Smooth muscle cell (in vitro differentiated cells): ENCODE measurements around the gene PEAK3. TPM values are rescaled to one million over a fixed set of nuclear protein-coding genes. Genes with fewer than 3 reads are reported as not detected.

Experiments used
- DNase-seq: peaks from one replicate; lab custom pipeline; 2025; ENCODE audit not compliant: unreplicated experiment; lab: John Stamatoyannopoulos, UW
- H2AFZ ChIP-seq: fragments of 200-600 bp; sonication (generic); 2 replicates; pipeline ENCODE4 v1.6.0; 2016; ENCODE audit warnings: antibody characterized with exemption, low read depth, mild to moderate bottlenecking
- H3F3A ChIP-seq: fragments of 200-600 bp; sonication (generic); 2 replicates; pipeline ENCODE4 v1.6.0; 2017; ENCODE audit warnings: antibody characterized with exemption, low read depth
- H3K27ac ChIP-seq: fragments of 200-600 bp; sonication (generic); 2 replicates; pipeline ENCODE4 v1.5.1; 2016; ENCODE audit warnings: low read depth, mild to moderate bottlenecking
- H3K27me3 ChIP-seq: fragments of 200-600 bp; sonication (generic); 2 replicates; pipeline ENCODE4 v1.6.1; 2016; ENCODE audit warnings: low read depth, mild to moderate bottlenecking
- H3K36me3 ChIP-seq: fragments of 200-600 bp; sonication (generic); 2 replicates; pipeline ENCODE4 v1.5.1; 2016; ENCODE audit warnings: low read depth
- H3K4me1 ChIP-seq: fragments of 200-600 bp; sonication (generic); 2 replicates; pipeline ENCODE4 v1.5.1; 2016; ENCODE audit warnings: low read depth
- H3K4me2 ChIP-seq: fragments of 200-600 bp; sonication (generic); 2 replicates; pipeline ENCODE4 v1.6.0; 2016; ENCODE audit warnings: mild to moderate bottlenecking
- H3K4me3 ChIP-seq: fragments of 200-600 bp; sonication (generic); 2 replicates; pipeline ENCODE4 v1.5.1; 2016; ENCODE audit warnings: mild to moderate bottlenecking
- H3K79me2 ChIP-seq: fragments of 200-600 bp; sonication (generic); 2 replicates; pipeline ENCODE4 v1.6.0; 2016; ENCODE audit warnings: low read depth, mild to moderate bottlenecking
- H3K9ac ChIP-seq: fragments of 200-600 bp; sonication (generic); 2 replicates; pipeline ENCODE4 v1.6.0; 2016; ENCODE audit warnings: low read depth
- H3K9me3 ChIP-seq: fragments of 200-600 bp; sonication (generic); replicated peaks from 2 replicates; pipeline ENCODE4 v1.5.1; 2016; ENCODE audit warnings: low read depth
- H4K20me1 ChIP-seq: fragments of 200-600 bp; sonication (generic); 2 replicates; pipeline ENCODE4 v1.6.0; 2016; ENCODE audit warnings: low read depth
- WGBS: methylation state at CpG from one replicate; pipeline ENCODE4 v1.1.7; 2016; ENCODE audit warnings: low lambda C conversion rate; 5-methylcytosine and 5-hydroxymethylcytosine counted together
- polyA plus RNA-seq: library from polyadenylated mRNA; unstranded; fragments of >200 nt; fragmentation: Nextera tagmentation; extraction: Ambion mirVana; gene quantifications from 2 replicates; pipeline ENCODE4 v1.2.1, GENCODE V29; 2016
- total RNA-seq: library from RNA; depleted of rRNA; stranded (reverse); fragments of >200 nt; gene quantifications from 2 replicates; pipeline ENCODE4 v1.2.3, GENCODE V29; 2014
- TF ChIP-seq, protein P1 (sequence below): fragments of 200-600 bp; sonication (generic); IDR thresholded peaks from 2 replicates; pipeline ENCODE4 v1.5.1; 2017; ENCODE audit warnings: borderline replicate concordance, mild to moderate bottlenecking, antibody characterized with exemption; ENCODE audit not compliant: insufficient read depth, poor library complexity, severe bottlenecking

The PEAK3 gene
- total and polyA plus RNA-seq, 2 experiments from 2014 or later = 0.71 TPM; not detected in 1

DNA sequence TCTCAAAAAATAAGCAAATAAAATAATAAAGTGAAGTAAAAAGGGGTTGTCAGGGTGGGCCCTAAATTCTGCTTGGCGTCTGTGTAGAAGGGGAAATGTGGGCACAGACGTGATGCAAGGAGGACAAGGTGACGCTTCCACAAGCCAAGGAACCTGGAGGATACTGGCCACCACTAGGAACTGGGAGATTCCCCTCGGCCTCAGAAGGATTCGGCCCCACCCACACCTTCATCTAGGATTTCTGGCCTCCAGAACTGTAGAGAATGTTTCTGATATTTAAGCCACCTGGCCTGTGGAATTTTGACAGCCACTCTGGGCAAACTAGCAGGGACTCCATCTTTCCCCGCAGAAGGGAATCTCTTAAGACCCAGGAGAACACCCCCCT lies 47.0 kb downstream of the PEAK3 start:
- Histone ChIP-seq H3K27me3 (no peaks in the 10 kb centered on the region), H3K4me3 (peak overlapping the region; percentile 98), H3K9ac (peak overlapping the region; percentile 87), H3F3A (peaks cover 11% of the 10 kb centered on the region), H3K27ac (peak overlapping the region; percentile 93), H4K20me1 (peaks cover 51% of the 10 kb centered on the region), H3K36me3 (no peaks in the 10 kb centered on the region), H3K4me1 (peaks cover 35% of the 10 kb centered on the region), H3K4me2 (peak overlapping the region; percentile 98), H2AFZ (no peak overlapping the region), H3K9me3 (no peaks in the 10 kb centered on the region), H3K79me2 (peaks cover 63% of the 10 kb centered on the region)
- no peak for DNase-seq
- TF ChIP-seq, protein P1, sequence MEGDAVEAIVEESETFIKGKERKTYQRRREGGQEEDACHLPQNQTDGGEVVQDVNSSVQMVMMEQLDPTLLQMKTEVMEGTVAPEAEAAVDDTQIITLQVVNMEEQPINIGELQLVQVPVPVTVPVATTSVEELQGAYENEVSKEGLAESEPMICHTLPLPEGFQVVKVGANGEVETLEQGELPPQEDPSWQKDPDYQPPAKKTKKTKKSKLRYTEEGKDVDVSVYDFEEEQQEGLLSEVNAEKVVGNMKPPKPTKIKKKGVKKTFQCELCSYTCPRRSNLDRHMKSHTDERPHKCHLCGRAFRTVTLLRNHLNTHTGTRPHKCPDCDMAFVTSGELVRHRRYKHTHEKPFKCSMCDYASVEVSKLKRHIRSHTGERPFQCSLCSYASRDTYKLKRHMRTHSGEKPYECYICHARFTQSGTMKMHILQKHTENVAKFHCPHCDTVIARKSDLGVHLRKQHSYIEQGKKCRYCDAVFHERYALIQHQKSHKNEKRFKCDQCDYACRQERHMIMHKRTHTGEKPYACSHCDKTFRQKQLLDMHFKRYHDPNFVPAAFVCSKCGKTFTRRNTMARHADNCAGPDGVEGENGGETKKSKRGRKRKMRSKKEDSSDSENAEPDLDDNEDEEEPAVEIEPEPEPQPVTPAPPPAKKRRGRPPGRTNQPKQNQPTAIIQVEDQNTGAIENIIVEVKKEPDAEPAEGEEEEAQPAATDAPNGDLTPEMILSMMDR = no peak
- 56% methylated on average over 6 of the region's 6 CpGs for WGBS

DNA sequence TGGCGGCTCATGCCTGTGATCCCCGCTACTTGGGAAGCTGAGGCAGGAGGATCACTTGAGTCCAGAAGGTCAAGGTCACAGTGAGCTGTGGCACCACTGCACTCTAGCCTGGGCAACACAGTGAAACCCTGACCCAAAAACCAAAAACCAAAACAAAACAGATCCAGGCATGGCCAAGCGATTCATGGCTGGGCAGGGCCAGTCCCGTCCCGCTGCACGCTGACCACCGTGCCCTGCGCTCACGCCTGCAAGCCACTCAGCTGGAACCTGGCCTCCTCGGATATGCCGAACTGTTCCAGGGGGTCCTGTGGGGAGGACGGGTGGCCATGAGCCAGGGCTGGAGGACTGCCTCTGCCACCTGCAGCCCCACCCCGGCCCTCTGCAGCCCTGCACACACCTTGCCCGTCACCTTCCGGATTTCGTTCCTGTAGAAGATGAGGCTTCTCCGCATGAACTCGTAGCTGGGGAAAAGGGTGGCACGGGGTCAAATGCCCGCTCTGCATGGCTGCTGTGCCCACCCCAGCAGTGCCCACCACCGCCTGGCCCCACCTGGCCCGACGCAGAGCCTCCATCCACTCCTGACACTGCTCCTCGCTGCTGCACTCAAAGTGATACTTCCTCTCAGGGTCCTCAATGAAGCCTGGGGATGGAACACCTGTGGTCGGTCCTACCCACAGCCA lies 48.2 kb downstream of the PEAK3 start:
- Histone ChIP-seq H3K36me3 (no peaks in the 10 kb centered on the region), H3K4me1 (peaks cover 22% of the 10 kb centered on the region), H3F3A (peaks cover 11% of the 10 kb centered on the region), H3K9ac (no peak overlapping the region), H4K20me1 (peaks cover 38% of the 10 kb centered on the region), H3K27ac (no peak overlapping the region), H3K27me3 (no peaks in the 10 kb centered on the region), H3K4me3 (no peak overlapping the region), H2AFZ (no peak overlapping the region), H3K4me2 (no peak overlapping the region), H3K79me2 (peaks cover 50% of the 10 kb centered on the region), H3K9me3 (no peaks in the 10 kb centered on the region)
- DNase-seq = no peak
- TF ChIP-seq, protein P1 = no peak
- 97% methylated on average over 23 of the region's 25 CpGs for WGBS

DNA sequence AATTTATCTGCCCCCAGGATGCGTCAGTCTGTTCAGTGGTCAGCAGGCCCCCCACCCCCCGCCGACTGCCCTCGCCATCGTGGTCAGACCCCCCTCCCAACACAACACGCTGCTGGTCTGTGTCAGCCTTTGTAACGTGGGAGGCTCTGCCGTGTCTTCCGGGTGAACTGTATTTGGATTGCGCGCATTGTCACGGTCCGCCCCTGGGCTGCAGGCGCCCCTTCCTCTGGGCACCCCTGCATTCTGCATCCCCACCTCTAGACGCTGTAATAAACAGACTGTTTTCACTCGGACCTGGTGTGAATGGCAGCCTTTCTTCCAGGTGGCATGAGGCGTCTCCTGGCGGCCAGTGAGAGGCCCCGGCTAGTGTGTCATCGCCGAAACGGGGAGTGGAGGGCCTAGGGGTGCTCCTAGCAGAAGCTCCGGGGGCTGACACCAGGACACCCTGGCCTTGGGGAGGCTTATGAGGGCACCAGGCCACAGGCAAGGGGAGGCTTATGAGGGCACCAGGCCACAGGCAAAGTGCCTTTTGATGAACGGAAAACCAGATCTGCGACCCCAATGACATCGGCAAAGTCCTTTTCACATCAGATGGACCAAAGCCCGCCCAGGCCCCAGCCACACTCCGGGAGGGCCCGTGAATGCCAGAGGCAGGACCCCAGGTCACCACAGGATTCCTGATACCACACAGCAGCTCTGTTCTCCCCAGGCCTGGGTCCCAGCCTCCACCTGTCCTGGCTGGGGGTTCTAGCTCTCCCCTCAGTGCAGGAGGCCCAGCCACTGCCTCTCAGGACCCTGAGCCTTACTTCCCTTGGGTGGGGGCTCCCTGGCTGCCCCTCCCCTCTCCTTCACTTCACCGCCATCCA lies 49.5 kb downstream of the PEAK3 start:
- H3K27ac ChIP-seq = no peak overlapping the region
- no peak for DNase-seq
- peaks cover 26% of the 10 kb centered on the region for H4K20me1 ChIP-seq
- H3K36me3 ChIP-seq = no peaks in the 10 kb centered on the region
- 93% methylated on average over 29 of the region's 30 CpGs for WGBS
- no peaks in the 10 kb centered on the region for H3K9me3 ChIP-seq
- H3K9ac ChIP-seq = no peak overlapping the region
- TF ChIP-seq, protein P1 = no peak
- no peak overlapping the region for H3K4me2 ChIP-seq
- H3K4me1 ChIP-seq = peaks cover 10% of the 10 kb centered on the region
- H3K4me3 ChIP-seq = no peak overlapping the region
- H3F3A ChIP-seq = peaks cover 11% of the 10 kb centered on the region
- no peak overlapping the region for H2AFZ ChIP-seq
- no peaks in the 10 kb centered on the region for H3K27me3 ChIP-seq
- H3K79me2 ChIP-seq = peaks cover 38% of the 10 kb centered on the region
